HUES48 (cell line): ENCODE results near the gene TRIM62.

Source experiments
- H3K27ac ChIP-seq: one replicate; pipeline ENCODE4 v1.7.0; 2013; ENCODE audit warnings: low read depth, low read length, inconsistent platforms
- H3K27me3 ChIP-seq: 2 replicates; pipeline ENCODE4 v1.6.1; 2013; ENCODE audit warnings: mild to moderate bottlenecking, low read length; ENCODE audit not compliant: control insufficient read depth, insufficient read depth
- H3K36me3 ChIP-seq: 2 replicates; pipeline ENCODE4 v1.6.1; 2013; ENCODE audit warnings: low read length; ENCODE audit not compliant: control insufficient read depth, insufficient read depth
- H3K4me1 ChIP-seq: 2 replicates; pipeline ENCODE4 v1.6.1; 2013; ENCODE audit warnings: mild to moderate bottlenecking, low read length; ENCODE audit not compliant: control insufficient read depth, insufficient read depth
- H3K4me3 ChIP-seq: 2 replicates; pipeline ENCODE4 v1.5.1; 2013; ENCODE audit warnings: mild to moderate bottlenecking, low read depth, low read length
- H3K9ac ChIP-seq: 2 replicates; pipeline ENCODE4 v1.6.1; 2013; ENCODE audit warnings: mild to moderate bottlenecking, low read depth, low read length, moderate library complexity
- H3K9me3 ChIP-seq: 2 replicates; pipeline ENCODE4 v1.6.1; 2013; ENCODE audit warnings: low read length; ENCODE audit not compliant: control insufficient read depth, insufficient read depth

TRIM62 gene

DNA sequence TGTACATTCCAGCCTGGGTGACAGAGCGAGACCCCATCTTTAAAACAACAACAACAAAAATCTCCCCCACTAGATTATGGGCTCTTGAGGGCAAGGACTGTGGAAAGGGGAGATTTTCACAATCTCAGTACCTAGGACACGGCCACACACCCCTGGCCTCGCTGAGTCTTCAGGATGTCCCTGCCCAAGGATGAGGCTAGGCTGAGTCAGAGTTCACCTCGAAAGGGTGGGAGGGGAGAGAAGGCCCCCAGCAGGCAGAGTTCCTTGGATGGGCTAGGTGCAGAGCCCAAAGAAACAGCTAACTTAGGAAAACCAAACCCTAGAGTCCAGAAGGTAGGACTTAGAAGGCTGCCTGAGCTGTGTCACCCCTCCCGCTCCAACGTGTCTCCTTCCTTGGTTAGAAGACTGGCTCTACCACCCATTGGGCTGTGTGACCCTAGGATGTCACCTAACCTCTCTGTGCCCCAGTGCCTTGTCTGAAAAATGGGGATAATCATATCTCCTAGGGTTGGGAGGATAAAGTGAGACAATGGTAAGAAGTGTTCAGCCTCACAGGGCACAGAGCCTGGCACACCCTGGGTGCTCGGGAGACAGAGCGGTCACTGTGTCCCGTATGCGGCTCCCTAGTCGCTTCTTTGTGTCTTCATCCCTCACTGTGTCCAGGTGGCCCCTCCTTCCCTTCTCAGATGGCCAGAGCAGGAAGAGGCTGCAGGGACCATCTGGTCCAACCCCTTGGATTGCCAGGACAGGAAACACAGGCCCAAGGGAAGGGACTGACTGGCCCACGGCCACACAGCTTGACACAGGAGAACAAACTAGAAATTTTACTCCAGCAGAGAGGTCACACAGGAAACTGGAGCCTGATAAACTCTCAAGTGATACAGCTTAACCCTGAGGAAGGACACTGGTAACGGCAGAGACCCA lies 11.2 kb downstream of the TRIM62 start:
- Histone ChIP-seq H3K9me3 (no peaks in the 10 kb centered on the region), H3K4me1 (peaks cover 10% of the 10 kb centered on the region; the same call in 1 of the 2 replicates), H3K36me3 (no peaks in the 10 kb centered on the region; the same call in 1 of the 2 replicates)

DNA sequence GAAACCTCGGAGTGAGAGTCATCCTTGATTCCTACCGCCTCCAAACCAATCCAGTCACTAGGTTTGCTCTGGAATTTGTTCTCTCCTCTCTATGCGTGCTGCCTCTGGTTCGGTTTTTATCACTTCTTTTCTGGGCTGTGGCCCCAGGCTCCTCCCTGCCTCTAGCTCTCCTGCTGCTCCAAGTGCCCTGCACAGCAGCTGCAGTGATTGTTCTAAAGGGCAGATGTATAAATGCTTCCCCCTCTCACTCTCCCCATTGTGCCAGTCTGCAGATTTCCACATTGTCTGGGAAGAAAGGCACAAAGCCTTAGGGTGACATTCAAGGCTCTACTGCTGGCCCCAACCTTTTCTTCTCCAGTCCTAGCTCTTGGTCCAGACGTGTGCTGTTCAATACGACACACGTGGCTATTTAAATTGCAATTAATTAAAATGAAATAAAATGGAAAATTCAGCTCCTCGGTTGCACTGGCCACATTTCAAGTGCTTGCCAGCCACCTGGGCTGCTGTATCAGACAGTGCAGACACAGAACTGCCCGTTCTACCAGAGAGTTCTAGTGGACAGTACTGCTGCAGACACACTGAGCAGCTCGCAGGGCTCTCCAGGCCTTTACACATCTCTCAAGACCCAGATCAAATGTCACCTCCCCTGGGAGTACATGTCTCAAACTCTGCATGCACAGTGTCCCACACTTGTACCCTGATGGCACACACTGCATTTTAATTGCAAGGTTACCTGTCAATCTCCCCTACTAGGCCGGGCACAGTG lies 12.4 kb downstream of the TRIM62 start:
- no peak overlapping the region for H3K9ac ChIP-seq
- H3K4me1 ChIP-seq = peaks cover 16% of the 10 kb centered on the region; the same call in 1 of the 2 replicates
- H3K36me3 ChIP-seq = no peaks in the 10 kb centered on the region; the same call in 1 of the 2 replicates
- no peak overlapping the region for H3K27ac ChIP-seq
- no peaks in the 10 kb centered on the region for H3K9me3 ChIP-seq
- H3K27me3 ChIP-seq = no peaks in the 10 kb centered on the region
- H3K4me3 ChIP-seq = no peak overlapping the region

More for the DNA sequence above, 11.2 kb downstream of the TRIM62 start:
- H3K9ac ChIP-seq = no peak overlapping the region
- H3K27me3 ChIP-seq = no peaks in the 10 kb centered on the region
- H3K4me3 ChIP-seq = no peak overlapping the region
- no peak overlapping the region for H3K27ac ChIP-seq

GRCh38 chr1:33168556-33169289 lies 13.1 kb downstream of the TRIM62 start:
- no peak overlapping the region for H3K4me3 ChIP-seq
- no peak overlapping the region for H3K27ac ChIP-seq
- no peak overlapping the region for H3K9ac ChIP-seq
- H3K9me3 ChIP-seq = no peaks in the 10 kb centered on the region
- H3K36me3 ChIP-seq = no peaks in the 10 kb centered on the region; the same call in 1 of the 2 replicates
- H3K4me1 ChIP-seq = peaks cover 23% of the 10 kb centered on the region
- no peaks in the 10 kb centered on the region for H3K27me3 ChIP-seq

- H3K27ac ChIP-seq = no peak overlapping the region
These were observed 14.0 kb downstream of the TRIM62 start for GRCh38 chr1:33167650-33168447.

DNA sequence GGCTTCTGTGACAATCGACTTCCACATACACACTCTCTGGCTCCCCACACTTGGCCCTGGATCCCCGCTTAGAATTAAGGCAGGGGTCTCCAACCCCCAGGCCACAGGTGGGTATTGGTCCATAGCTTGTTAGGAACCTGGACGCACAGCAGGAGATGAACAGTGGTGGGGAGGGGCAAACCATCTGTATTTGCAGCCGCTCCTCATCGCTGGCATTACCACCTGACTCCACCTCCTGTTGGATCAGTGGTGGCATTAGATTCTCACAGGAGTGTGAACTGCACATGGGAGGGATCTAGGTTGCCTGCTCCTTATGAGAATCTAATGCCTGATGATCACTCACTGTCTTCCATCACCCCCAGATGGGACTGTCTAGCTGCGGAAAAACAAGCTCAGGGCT lies 16.0 kb downstream of the TRIM62 start:
- H3K27me3 ChIP-seq = no peaks in the 10 kb centered on the region
- H3K4me1 ChIP-seq = peaks cover 40% of the 10 kb centered on the region
- no peaks in the 10 kb centered on the region for H3K9me3 ChIP-seq
- no peaks in the 10 kb centered on the region; the same call in 1 of the 2 replicates for H3K36me3 ChIP-seq
- H3K9ac ChIP-seq = no peak overlapping the region
- H3K27ac ChIP-seq = no peak overlapping the region
- H3K4me3 ChIP-seq = no peak overlapping the region

More at GRCh38 chr1:33167650-33168447, 14.0 kb downstream of the TRIM62 start:
- no peak overlapping the region for H3K4me3 ChIP-seq
- H3K4me1 ChIP-seq = peaks cover 25% of the 10 kb centered on the region
- no peaks in the 10 kb centered on the region; the same call in 1 of the 2 replicates for H3K36me3 ChIP-seq
- H3K9ac ChIP-seq = no peak overlapping the region
- H3K9me3 ChIP-seq = no peaks in the 10 kb centered on the region
- no peaks in the 10 kb centered on the region for H3K27me3 ChIP-seq

- Histone ChIP-seq H3K27me3 (no peaks in the 10 kb centered on the region), H3K9me3 (no peaks in the 10 kb centered on the region), H3K36me3 (no peaks in the 10 kb centered on the region; the same call in 1 of the 2 replicates), H3K4me1 (peaks cover 41% of the 10 kb centered on the region), H3K27ac (no peak overlapping the region), H3K4me3 (no peak overlapping the region), H3K9ac (no peak overlapping the region)
These were observed 16.6 kb downstream of the TRIM62 start for GRCh38 chr1:33165209-33165608.

DNA sequence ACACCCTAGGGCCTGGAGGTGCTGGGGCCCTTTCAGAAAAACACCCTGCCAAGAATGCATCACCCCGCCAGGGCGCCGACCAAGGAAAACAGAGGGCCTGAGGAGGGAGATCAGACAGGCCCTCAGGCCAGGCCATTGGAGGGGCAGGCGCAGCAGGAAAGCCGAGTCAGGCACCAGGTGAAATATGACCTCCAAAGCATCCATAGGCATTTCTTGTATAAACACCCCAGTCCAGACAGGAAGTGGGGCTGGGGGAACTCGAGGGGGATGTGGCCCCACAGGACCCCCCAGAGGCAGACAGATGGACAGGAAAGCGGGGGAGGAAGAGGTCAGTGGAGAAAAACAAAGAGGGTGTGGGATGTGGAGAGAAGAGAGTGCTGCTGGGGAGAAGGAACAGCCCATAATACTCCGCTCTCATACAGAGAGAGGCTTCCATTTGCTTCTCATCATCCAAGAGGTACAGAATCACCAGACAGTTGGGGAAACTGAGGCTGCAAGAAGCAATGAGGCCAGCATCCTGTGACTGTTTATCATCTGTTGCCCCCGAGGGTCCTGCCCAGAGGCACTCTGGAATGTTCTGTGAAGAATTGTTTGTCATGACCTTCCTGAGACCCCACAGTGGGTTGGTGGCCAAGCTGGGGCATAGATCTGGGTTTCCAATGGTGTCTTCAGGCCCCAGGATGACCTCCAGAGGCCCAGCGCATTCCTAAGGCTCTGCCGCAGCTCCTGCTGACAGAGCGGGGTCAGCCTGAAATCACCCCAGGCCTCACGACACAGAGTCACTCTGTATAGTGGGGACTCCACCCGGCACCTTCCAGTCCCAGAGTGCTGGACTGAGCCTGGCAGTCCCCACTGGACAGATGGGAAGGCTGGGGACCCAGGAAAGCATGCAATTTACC lies 18.0 kb downstream of the TRIM62 start:
- H3K9ac ChIP-seq = no peak overlapping the region

GRCh38 chr1:33162141-33162540 lies 19.7 kb downstream of the TRIM62 start:
- H3K36me3 ChIP-seq = peaks cover 3% of the 10 kb centered on the region; the same call in 1 of the 2 replicates
- H3K9ac ChIP-seq = no peak overlapping the region
- H3K4me3 ChIP-seq = no peak overlapping the region
- H3K27ac ChIP-seq = no peak overlapping the region
- peaks cover 31% of the 10 kb centered on the region for H3K4me1 ChIP-seq
- no peaks in the 10 kb centered on the region for H3K27me3 ChIP-seq
- no peaks in the 10 kb centered on the region for H3K9me3 ChIP-seq

More for the DNA sequence above, 18.0 kb downstream of the TRIM62 start:
- Histone ChIP-seq H3K36me3 (no peaks in the 10 kb centered on the region; the same call in 1 of the 2 replicates), H3K27me3 (no peaks in the 10 kb centered on the region), H3K4me1 (peaks cover 35% of the 10 kb centered on the region), H3K9me3 (no peaks in the 10 kb centered on the region), H3K4me3 (no peak overlapping the region), H3K27ac (peak overlapping the region; percentile 38)

- Histone ChIP-seq H3K27ac (peak overlapping the region; percentile 32), H3K36me3 (peaks cover 3% of the 10 kb centered on the region; the same call in 1 of the 2 replicates), H3K9ac (no peak overlapping the region), H3K27me3 (no peaks in the 10 kb centered on the region), H3K9me3 (no peaks in the 10 kb centered on the region), H3K4me1 (peaks cover 31% of the 10 kb centered on the region), H3K4me3 (no peak overlapping the region)
These were observed 20.7 kb downstream of the TRIM62 start for GRCh38 chr1:33161061-33161681.
